SJCRH30 (cell line): ENCODE results near the gene NAPG. TPM values are rescaled to one million over a fixed set of nuclear protein-coding genes. Genes with fewer than 3 reads are reported as not detected.
"Not testable (repeated sequence)": the region's sequence is repeated elsewhere in the genome, so short reads cannot be mapped to it uniquely, and the experiment has no call there.

Experiments used
- DNase-seq, 2 experiments: peaks; one replicate each; pipeline ENCODE4 v3.0.0-alpha.2; 2015 to 2020
- H3K27ac ChIP-seq: fragments of 250-450 bp; sonication (Bioruptor Pico); 2 replicates; pipeline ENCODE4 v1.5.1; 2020; ENCODE audit warnings: mild to moderate bottlenecking, moderate library complexity
- H3K27me3 ChIP-seq: fragments of 250-450 bp; sonication (Bioruptor Pico); 2 replicates; pipeline ENCODE4 v1.5.1; 2020; ENCODE audit warnings: mild to moderate bottlenecking, moderate library complexity
- H3K36me3 ChIP-seq: fragments of 250-450 bp; sonication (Bioruptor Pico); 2 replicates; pipeline ENCODE4 v1.5.1; 2020; ENCODE audit warnings: mild to moderate bottlenecking, moderate library complexity
- H3K4me1 ChIP-seq: fragments of 250-450 bp; sonication (Bioruptor Pico); 2 replicates; pipeline ENCODE4 v1.5.1; 2020; ENCODE audit warnings: mild to moderate bottlenecking, moderate library complexity
- H3K4me3 ChIP-seq: fragments of 250-450 bp; sonication (Bioruptor Pico); 2 replicates; pipeline ENCODE4 v1.5.1; 2020; ENCODE audit warnings: mild to moderate bottlenecking, moderate library complexity
- H3K9me3 ChIP-seq: fragments of 250-450 bp; sonication (Bioruptor Pico); replicated peaks from 2 replicates; pipeline ENCODE4 v1.5.1; 2020; ENCODE audit warnings: mild to moderate bottlenecking, moderate library complexity
- total RNA-seq: library from RNA; depleted of rRNA; stranded (reverse); fragments of >200 nt; shearing (Covaris generic); gene quantifications from 2 replicates; pipeline ENCODE4 v1.2.3, GENCODE V29; 2014

NAPG gene
- total RNA-seq, 1 experiment from 2014 or later, result 25.5 TPM

GRCh38 chr18:10522574-10522973 is 3.3 kb upstream of the NAPG start:
- Histone ChIP-seq H3K27ac (no peak overlapping the region), H3K9me3 (no peaks in the 10 kb centered on the region), H3K27me3 (no peaks in the 10 kb centered on the region), H3K4me3 (no peak overlapping the region), H3K36me3 (no peaks in the 10 kb centered on the region), H3K4me1 (no peaks in the 10 kb centered on the region)
- no peak for DNase-seq

- H3K36me3 ChIP-seq, result no peaks in the 10 kb centered on the region
Observed at GRCh38 chr18:10523544-10523943, 2.3 kb upstream of the NAPG start.

GRCh38 chr18:10524507-10525370 is 1.1 kb upstream of the NAPG start:
- DNase-seq, result peak; percentile 20 to 37
- Histone ChIP-seq H3K4me3 (peak overlapping the region; percentile 69), H3K4me1 (no peaks in the 10 kb centered on the region), H3K27me3 (no peaks in the 10 kb centered on the region), H3K9me3 (no peaks in the 10 kb centered on the region), H3K27ac (no peak overlapping the region; the same call in 1 of the 2 replicates), H3K36me3 (no peaks in the 10 kb centered on the region)

More at GRCh38 chr18:10523544-10523943, 2.3 kb upstream of the NAPG start:
- DNase-seq, result no peak
- H3K27me3 ChIP-seq, result no peaks in the 10 kb centered on the region
- H3K4me3 ChIP-seq, result no peak overlapping the region
- no peaks in the 10 kb centered on the region for H3K9me3 ChIP-seq
- H3K27ac ChIP-seq, result no peak overlapping the region
- H3K4me1 ChIP-seq, result no peaks in the 10 kb centered on the region

GRCh38 chr18:10525371-10525691 is 496 bp upstream of the NAPG start:
- H3K36me3 ChIP-seq, result no peaks in the 10 kb centered on the region
- H3K4me3 ChIP-seq, result peak overlapping the region; percentile 69
- H3K4me1 ChIP-seq, result no peaks in the 10 kb centered on the region
- H3K9me3 ChIP-seq, result no peaks in the 10 kb centered on the region
- no peaks in the 10 kb centered on the region for H3K27me3 ChIP-seq
- no peak for DNase-seq
- peak overlapping the region; percentile 27; the same call in 1 of the 2 replicates for H3K27ac ChIP-seq

- peak overlapping the region; percentile 69 for H3K4me3 ChIP-seq
- no peak for DNase-seq
- H3K27me3 ChIP-seq, result no peaks in the 10 kb centered on the region
- no peaks in the 10 kb centered on the region for H3K9me3 ChIP-seq
- no peaks in the 10 kb centered on the region for H3K4me1 ChIP-seq
- H3K36me3 ChIP-seq, result no peaks in the 10 kb centered on the region
- H3K27ac ChIP-seq, result peak overlapping the region; percentile 27; the same call in 1 of the 2 replicates
Observed at GRCh38 chr18:10526561-10526949, 728 bp downstream of the NAPG start.

GRCh38 chr18:10528439-10528838 is 2.6 kb downstream of the NAPG start:
- Histone ChIP-seq H3K4me3 (no peak overlapping the region), H3K4me1 (no peaks in the 10 kb centered on the region), H3K27me3 (no peaks in the 10 kb centered on the region), H3K9me3 (no peaks in the 10 kb centered on the region), H3K36me3 (no peaks in the 10 kb centered on the region), H3K27ac (no peak overlapping the region)
- no peak for DNase-seq

- no peak for DNase-seq
- H3K4me3 ChIP-seq, result no peak overlapping the region
Observed at GRCh38 chr18:10530002-10530401, 4.2 kb downstream of the NAPG start.

GRCh38 chr18:10530852-10531251 is 5.0 kb downstream of the NAPG start:
- Histone ChIP-seq H3K36me3 (no peaks in the 10 kb centered on the region), H3K4me1 (no peaks in the 10 kb centered on the region), H3K4me3 (no peak overlapping the region), H3K27me3 (no peaks in the 10 kb centered on the region), H3K27ac (no peak overlapping the region), H3K9me3 (no peaks in the 10 kb centered on the region)
- DNase-seq, result no peak

More at GRCh38 chr18:10530002-10530401, 4.2 kb downstream of the NAPG start:
- no peak overlapping the region for H3K27ac ChIP-seq
- no peaks in the 10 kb centered on the region for H3K4me1 ChIP-seq
- H3K36me3 ChIP-seq, result no peaks in the 10 kb centered on the region
- no peaks in the 10 kb centered on the region for H3K9me3 ChIP-seq
- H3K27me3 ChIP-seq, result no peaks in the 10 kb centered on the region

GRCh38 chr18:10533111-10533510 is 7.3 kb downstream of the NAPG start:
- Histone ChIP-seq H3K4me1 (no peaks in the 10 kb centered on the region), H3K9me3 (no peaks in the 10 kb centered on the region), H3K27me3 (no peaks in the 10 kb centered on the region), H3K27ac (no peak overlapping the region), H3K4me3 (no peak overlapping the region), H3K36me3 (no peaks in the 10 kb centered on the region)
- no peak for DNase-seq

- Histone ChIP-seq H3K4me1 (no peaks in the 10 kb centered on the region), H3K36me3 (peaks cover 3% of the 10 kb centered on the region; the same call in 1 of the 2 replicates), H3K9me3 (no peaks in the 10 kb centered on the region), H3K27ac (no peak overlapping the region), H3K27me3 (no peaks in the 10 kb centered on the region), H3K4me3 (no peak overlapping the region)
- DNase-seq, result no peak
Observed at GRCh38 chr18:10536280-10536679, 10.5 kb downstream of the NAPG start.

GRCh38 chr18:10537765-10538164 is 11.9 kb downstream of the NAPG start:
- H3K36me3 ChIP-seq, result peaks cover 3% of the 10 kb centered on the region; the same call in 1 of the 2 replicates
- no peak overlapping the region for H3K27ac ChIP-seq
- no peaks in the 10 kb centered on the region for H3K4me1 ChIP-seq
- no peaks in the 10 kb centered on the region for H3K27me3 ChIP-seq
- H3K4me3 ChIP-seq, result no peak overlapping the region
- DNase-seq, result no peak
- H3K9me3 ChIP-seq, result no peaks in the 10 kb centered on the region

- not testable (repeated sequence) for H3K4me3 ChIP-seq, DNase-seq, H3K36me3 ChIP-seq, H3K27me3 ChIP-seq, H3K4me1 ChIP-seq, H3K9me3 ChIP-seq, H3K27ac ChIP-seq
Observed at GRCh38 chr18:10539124-10539523, 13.3 kb downstream of the NAPG start.

GRCh38 chr18:10543277-10543676 is 17.4 kb downstream of the NAPG start:
- Histone ChIP-seq H3K27ac (no peak overlapping the region), H3K27me3 (no peaks in the 10 kb centered on the region), H3K9me3 (no peaks in the 10 kb centered on the region), H3K4me1 (no peaks in the 10 kb centered on the region), H3K36me3 (peaks cover 6% of the 10 kb centered on the region; the same call in 1 of the 2 replicates), H3K4me3 (no peak overlapping the region)
- DNase-seq, result no peak

- no peak for DNase-seq
- no peaks in the 10 kb centered on the region for H3K27me3 ChIP-seq
- no peak overlapping the region for H3K4me3 ChIP-seq
- H3K4me1 ChIP-seq, result no peaks in the 10 kb centered on the region
- no peak overlapping the region for H3K27ac ChIP-seq
- no peaks in the 10 kb centered on the region for H3K9me3 ChIP-seq
- peaks cover 6% of the 10 kb centered on the region; the same call in 1 of the 2 replicates for H3K36me3 ChIP-seq
Observed at GRCh38 chr18:10544093-10544748, 18.4 kb downstream of the NAPG start.

GRCh38 chr18:10546557-10547300 is 20.9 kb downstream of the NAPG start:
- Histone ChIP-seq H3K27me3 (no peaks in the 10 kb centered on the region), H3K4me1 (no peaks in the 10 kb centered on the region), H3K9me3 (no peaks in the 10 kb centered on the region), H3K36me3 (peaks cover 3% of the 10 kb centered on the region; the same call in 1 of the 2 replicates), H3K4me3 (no peak overlapping the region), H3K27ac (no peak overlapping the region)
- DNase-seq, result no peak
